Measurements from ENCODE around the gene GLG1. TPM values are rescaled to one million over a fixed set of nuclear protein-coding genes. Genes with fewer than 3 reads are reported as not detected.
"Not testable (repeated sequence)": the region's sequence is repeated elsewhere in the genome, so short reads cannot be mapped to it uniquely, and the experiment has no call there.

GLG1 gene
- total RNA-seq, 1 donor from 2014 or later, result 69.3 TPM

DNA sequence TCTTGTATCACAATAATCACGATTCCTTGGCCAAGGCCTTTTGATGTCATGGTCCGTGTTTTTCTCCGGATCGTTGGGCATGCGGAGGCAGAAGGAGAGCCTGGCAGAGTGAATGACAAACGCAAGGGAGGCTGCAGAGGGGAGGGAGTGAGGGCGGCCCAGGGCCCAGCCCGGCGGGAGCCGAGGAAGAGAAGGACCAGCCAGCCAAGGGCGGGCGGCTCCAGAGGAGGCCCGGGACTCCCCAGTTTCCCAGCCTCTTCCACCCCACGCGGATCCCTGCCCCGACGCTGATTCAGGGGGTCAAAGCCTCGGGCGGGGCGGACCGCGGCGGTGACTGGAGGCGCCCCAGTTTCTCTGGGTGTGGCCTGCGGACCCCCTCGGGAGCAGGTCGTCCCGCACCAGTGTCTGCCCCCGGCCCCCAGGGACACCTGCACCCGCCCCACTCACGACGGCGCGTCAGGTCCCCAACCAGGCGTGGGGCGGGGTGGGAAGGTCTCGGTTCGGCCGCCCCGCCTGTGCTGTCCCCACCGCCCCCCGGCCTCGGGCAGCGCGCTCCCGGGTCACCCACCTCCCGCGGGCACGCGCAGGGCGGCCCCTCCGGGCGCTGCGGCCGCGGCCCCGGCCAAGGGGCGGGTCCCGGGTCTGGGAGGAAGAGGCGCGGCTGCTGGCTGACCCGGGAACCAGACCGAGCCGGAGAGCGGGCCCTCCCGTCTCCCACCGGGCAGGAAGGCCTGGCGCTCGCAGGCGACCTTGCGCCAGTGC, 200.1 kb downstream of the GLG1 start:
- intact Hi-C loops (cut with DNase I); DNase-seq (ENCODE audit: missing footprints): not testable (repeated sequence)
- peak; percentile 94 for ATAC-seq

GRCh38 chr16:74404148-74404933, 202.6 kb downstream of the GLG1 start:
- intact Hi-C loops (cut with DNase I); DNase-seq (ENCODE audit: missing footprints); ATAC-seq: not testable (repeated sequence)

DNA sequence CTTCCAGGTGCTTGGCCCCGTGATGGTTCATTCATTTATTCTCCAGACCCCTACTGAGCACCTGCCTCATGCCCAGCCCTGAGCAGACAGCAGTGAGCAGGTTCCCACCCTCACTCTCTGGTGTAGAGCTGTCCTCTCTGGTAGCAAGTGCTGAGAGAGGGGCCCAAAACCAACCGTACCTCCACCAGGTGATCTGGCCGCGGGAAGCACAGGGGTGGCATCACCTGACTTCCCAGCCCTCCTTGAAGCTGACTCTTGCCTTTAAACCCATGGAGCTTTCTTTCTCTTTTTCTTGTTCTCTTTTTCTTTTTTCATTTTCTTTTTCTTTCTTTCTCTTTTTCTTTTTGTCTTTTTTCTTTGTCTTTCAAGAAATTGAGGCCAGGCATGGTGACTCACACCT, 206.7 kb downstream of the GLG1 start:
- DNase-seq (ENCODE audit: missing footprints); ATAC-seq; intact Hi-C loops (cut with DNase I): not testable (repeated sequence)

GRCh38 chr16:74398212-74398895, 208.6 kb downstream of the GLG1 start:
- intact Hi-C loops (cut with DNase I); DNase-seq (ENCODE audit: missing footprints): not testable (repeated sequence)
- ATAC-seq, result peak; percentile 70

Other genes starting within 250 kb of the GLG1 start
- gene NPIPB15, start 230.8 kb downstream of the GLG1 start, total RNA-seq, result not detected
- 0.51 TPM for gene CLEC18B, start 185.6 kb downstream of the GLG1 start, total RNA-seq
- 4.5 TPM for gene RFWD3, start 59.8 kb upstream of the GLG1 start, total RNA-seq
- gene MLKL, start 93.7 kb upstream of the GLG1 start, total RNA-seq, result 4.3 TPM
- 0.32 TPM for gene FA2H, start 167.7 kb upstream of the GLG1 start, total RNA-seq